MM.1S (cell line): ENCODE results near the gene RNLS.

Source experiments
- DNase-seq: peaks from one replicate; pipeline ENCODE4 v3.0.0-alpha.2; 2015
- H2AFZ ChIP-seq: fragments of 300-600 bp; sonication (generic); 2 replicates; pipeline ENCODE4 v1.6.0; 2016; ENCODE audit warnings: antibody characterized with exemption, low read length
- H3F3A ChIP-seq: fragments of 300-600 bp; sonication (generic); 2 replicates; pipeline ENCODE4 v1.6.1; 2016; ENCODE audit warnings: mild to moderate bottlenecking, antibody characterized with exemption, low read length, moderate library complexity, mixed read lengths; ENCODE audit not compliant: insufficient read depth
- H3K27ac ChIP-seq: fragments of 300-600 bp; sonication (generic); 2 replicates; pipeline ENCODE4 v1.5.1; 2016; ENCODE audit warnings: mild to moderate bottlenecking, low read length
- H3K27me3 ChIP-seq: fragments of 300-600 bp; sonication (generic); replicated peaks from 2 replicates; pipeline ENCODE4 v1.6.0; 2016; ENCODE audit warnings: low read length; ENCODE audit not compliant: insufficient read depth
- H3K36me3 ChIP-seq: fragments of 300-600 bp; sonication (generic); replicated peaks from 2 replicates; pipeline ENCODE4 v1.6.1; 2016; ENCODE audit warnings: mild to moderate bottlenecking, low read length, mixed read lengths; ENCODE audit not compliant: insufficient read depth
- H3K4me1 ChIP-seq: fragments of 300-600 bp; sonication (generic); 2 replicates; pipeline ENCODE4 v1.6.1; 2016; ENCODE audit warnings: low read length, mixed read lengths
- H3K4me2 ChIP-seq: fragments of 300-600 bp; sonication (generic); 2 replicates; pipeline ENCODE4 v1.6.0; 2016; ENCODE audit warnings: low read depth, low read length
- H3K4me3 ChIP-seq: fragments of 300-600 bp; sonication (generic); 2 replicates; pipeline ENCODE4 v1.5.1; 2016; ENCODE audit warnings: low read length, mixed read lengths
- H3K79me2 ChIP-seq: fragments of 300-600 bp; sonication (generic); 2 replicates; pipeline ENCODE4 v1.6.1; 2016; ENCODE audit warnings: mixed run types, low read length, mixed read lengths
- H3K9ac ChIP-seq: fragments of 300-600 bp; sonication (generic); 2 replicates; pipeline ENCODE4 v1.6.1; 2016; ENCODE audit warnings: low read length, mixed read lengths
- H3K9me2 ChIP-seq: fragments of 300-600 bp; sonication (generic); replicated peaks from 2 replicates; pipeline ENCODE4 v1.6.1; 2016; ENCODE audit warnings: mild to moderate bottlenecking, low read length, mixed read lengths; ENCODE audit not compliant: insufficient read depth
- H3K9me3 ChIP-seq: fragments of 300-600 bp; sonication (generic); replicated peaks from 2 replicates; pipeline ENCODE4 v1.6.1; 2016; ENCODE audit warnings: mild to moderate bottlenecking, low read length, mixed read lengths; ENCODE audit not compliant: insufficient read depth
- H4K20me1 ChIP-seq: fragments of 300-600 bp; sonication (generic); 2 replicates; pipeline ENCODE4 v1.6.1; 2016; ENCODE audit warnings: mild to moderate bottlenecking, low read length, moderate library complexity, mixed read lengths; ENCODE audit not compliant: insufficient read depth
- CTCF ChIP-seq: fragments of 300-600 bp; sonication (generic); IDR thresholded peaks from 2 replicates; pipeline ENCODE4 v1.5.1; 2016; ENCODE audit warnings: antibody characterized with exemption, low read length, mixed read lengths
- EZH2 ChIP-seq: fragments of 300-600 bp; sonication (generic); optimal IDR thresholded peaks from 2 replicates; pipeline ENCODE3; 2017; ENCODE audit warnings: low read depth, mild to moderate bottlenecking, antibody characterized with exemption, low read length, mixed read lengths
- EZH2phosphoT487 ChIP-seq: fragments of 300-600 bp; sonication (generic); IDR thresholded peaks from 2 replicates; pipeline ENCODE4 v1.6.1; 2018; ENCODE audit warnings: antibody characterized with exemption, low read length

Gene RNLS

GRCh38 chr10:88386821-88387773, 196.0 kb downstream of the RNLS start:
- Histone ChIP-seq H3K9ac (peak overlapping the region; percentile 83), H3K27me3 (no peaks in the 10 kb centered on the region), H3F3A (peaks cover 39% of the 10 kb centered on the region), H4K20me1 (no peaks in the 10 kb centered on the region), H3K79me2 (no peaks in the 10 kb centered on the region), H3K27ac (peak overlapping the region; percentile 99), H2AFZ (peak overlapping the region; percentile 26; the same call in 1 of the 2 replicates), H3K9me3 (no peaks in the 10 kb centered on the region), H3K4me3 (peak overlapping the region; percentile 47), H3K4me2 (peak overlapping the region; percentile 73), H3K36me3 (no peaks in the 10 kb centered on the region), H3K9me2 (no peaks in the 10 kb centered on the region), H3K4me1 (peaks cover 82% of the 10 kb centered on the region)
- no peak for TF ChIP-seq EZH2
- no peak for TF ChIP-seq CTCF
- TF ChIP-seq EZH2phosphoT487, result no peak
- DNase-seq, result peak; percentile 79

- Histone ChIP-seq H3K9ac (peak overlapping the region; percentile 83), H3K4me2 (peak overlapping the region; percentile 73), H3K9me3 (no peaks in the 10 kb centered on the region), H3K9me2 (no peaks in the 10 kb centered on the region), H3K27me3 (no peaks in the 10 kb centered on the region), H3K79me2 (no peaks in the 10 kb centered on the region), H3K36me3 (no peaks in the 10 kb centered on the region), H2AFZ (no peak overlapping the region), H3K4me3 (peak overlapping the region; percentile 47), H4K20me1 (no peaks in the 10 kb centered on the region), H3K27ac (peak overlapping the region; percentile 99), H3F3A (peaks cover 33% of the 10 kb centered on the region), H3K4me1 (peaks cover 75% of the 10 kb centered on the region)
- TF ChIP-seq EZH2phosphoT487 (no peak), EZH2 (no peak), CTCF (no peak)
- peak; percentile 63 for DNase-seq
Observed at GRCh38 chr10:88386204-88386788, 196.8 kb downstream of the RNLS start.

- H3K4me1 ChIP-seq, result peaks cover 70% of the 10 kb centered on the region
- peak overlapping the region; percentile 28; the same call in 1 of the 2 replicates for H2AFZ ChIP-seq
- peaks cover 33% of the 10 kb centered on the region for H3F3A ChIP-seq
- no peaks in the 10 kb centered on the region for H3K79me2 ChIP-seq
- H3K9ac ChIP-seq, result peak overlapping the region; percentile 83
- H3K27ac ChIP-seq, result peak overlapping the region; percentile 99
- no peaks in the 10 kb centered on the region for H4K20me1 ChIP-seq
- peak; percentile 95 for DNase-seq
- H3K4me2 ChIP-seq, result peak overlapping the region; percentile 73
- H3K36me3 ChIP-seq, result no peaks in the 10 kb centered on the region
- no peaks in the 10 kb centered on the region for H3K9me2 ChIP-seq
- H3K9me3 ChIP-seq, result no peaks in the 10 kb centered on the region
- H3K4me3 ChIP-seq, result peak overlapping the region; percentile 47
- no peaks in the 10 kb centered on the region for H3K27me3 ChIP-seq
- TF ChIP-seq EZH2 (no peak), EZH2phosphoT487 (no peak), CTCF (no peak)
Observed at GRCh38 chr10:88385601-88386203, 197.4 kb downstream of the RNLS start.
